CD4-positive, alpha-beta T cell treated with Interleukin-2 at 100 ng/mL for 4 hours (primary cell): ENCODE results near the gene HIVEP3.
A peak's percentile ranks its signal among the peaks of the same experiment; 100 is the strongest.

Experiments used
- DNase-seq: peaks from one replicate; pipeline ENCODE4 v3.0.0-alpha.2; 2020; ENCODE audit warnings: low spot score

HIVEP3 gene

GRCh38 chr1:41874151-41874719 is 44.5 kb downstream of the HIVEP3 start:
- no peak for DNase-seq

GRCh38 chr1:41872074-41872473 is 46.6 kb downstream of the HIVEP3 start:
- no peak for DNase-seq

GRCh38 chr1:41870076-41870562 is 48.6 kb downstream of the HIVEP3 start:
- DNase-seq: peak; percentile 42

GRCh38 chr1:41868241-41868998 is 50.3 kb downstream of the HIVEP3 start:
- DNase-seq: peak; percentile 40

GRCh38 chr1:41866285-41866684 is 52.4 kb downstream of the HIVEP3 start:
- DNase-seq: no peak

GRCh38 chr1:41864471-41865040 is 54.2 kb downstream of the HIVEP3 start:
- no peak for DNase-seq

GRCh38 chr1:41863718-41864117 is 55.0 kb downstream of the HIVEP3 start:
- no peak for DNase-seq

GRCh38 chr1:41862384-41863221 is 56.1 kb downstream of the HIVEP3 start:
- DNase-seq: peak; percentile 38

GRCh38 chr1:41861535-41862383 is 57.0 kb downstream of the HIVEP3 start:
- no peak for DNase-seq

GRCh38 chr1:41860771-41861170 is 58.0 kb downstream of the HIVEP3 start:
- DNase-seq: no peak

- DNase-seq: no peak
Measured at GRCh38 chr1:41860214-41860613, 58.5 kb downstream of the HIVEP3 start.

- no peak for DNase-seq
Measured at GRCh38 chr1:41859686-41860085, 59.0 kb downstream of the HIVEP3 start.

- no peak for DNase-seq
Measured at GRCh38 chr1:41856944-41857285, 61.8 kb downstream of the HIVEP3 start.

GRCh38 chr1:41856151-41856943 is 62.4 kb downstream of the HIVEP3 start:
- DNase-seq: no peak

GRCh38 chr1:41855713-41856112 is 63.0 kb downstream of the HIVEP3 start:
- no peak for DNase-seq

GRCh38 chr1:41853907-41854306 is 64.8 kb downstream of the HIVEP3 start:
- no peak for DNase-seq

- DNase-seq: no peak
Measured at GRCh38 chr1:41852091-41852490, 66.6 kb downstream of the HIVEP3 start.

GRCh38 chr1:41851589-41851988 is 67.1 kb downstream of the HIVEP3 start:
- DNase-seq: no peak

- peak; percentile 35 for DNase-seq
Measured at GRCh38 chr1:41850029-41850428, 68.7 kb downstream of the HIVEP3 start.

GRCh38 chr1:41849211-41849759 is 69.4 kb downstream of the HIVEP3 start:
- no peak for DNase-seq
